ENCODE data around the gene MYH14. TPM values are rescaled to one million over a fixed set of nuclear protein-coding genes. Genes with fewer than 3 reads are reported as not detected.
"Not testable (repeated sequence)": the region's sequence is repeated elsewhere in the genome, so short reads cannot be mapped to it uniquely, and the experiment has no call there.

Gene MYH14
- total RNA-seq, 3 donors from 2014 or later, result 16.6 to 24.7 (median 19.3) TPM

DNA sequence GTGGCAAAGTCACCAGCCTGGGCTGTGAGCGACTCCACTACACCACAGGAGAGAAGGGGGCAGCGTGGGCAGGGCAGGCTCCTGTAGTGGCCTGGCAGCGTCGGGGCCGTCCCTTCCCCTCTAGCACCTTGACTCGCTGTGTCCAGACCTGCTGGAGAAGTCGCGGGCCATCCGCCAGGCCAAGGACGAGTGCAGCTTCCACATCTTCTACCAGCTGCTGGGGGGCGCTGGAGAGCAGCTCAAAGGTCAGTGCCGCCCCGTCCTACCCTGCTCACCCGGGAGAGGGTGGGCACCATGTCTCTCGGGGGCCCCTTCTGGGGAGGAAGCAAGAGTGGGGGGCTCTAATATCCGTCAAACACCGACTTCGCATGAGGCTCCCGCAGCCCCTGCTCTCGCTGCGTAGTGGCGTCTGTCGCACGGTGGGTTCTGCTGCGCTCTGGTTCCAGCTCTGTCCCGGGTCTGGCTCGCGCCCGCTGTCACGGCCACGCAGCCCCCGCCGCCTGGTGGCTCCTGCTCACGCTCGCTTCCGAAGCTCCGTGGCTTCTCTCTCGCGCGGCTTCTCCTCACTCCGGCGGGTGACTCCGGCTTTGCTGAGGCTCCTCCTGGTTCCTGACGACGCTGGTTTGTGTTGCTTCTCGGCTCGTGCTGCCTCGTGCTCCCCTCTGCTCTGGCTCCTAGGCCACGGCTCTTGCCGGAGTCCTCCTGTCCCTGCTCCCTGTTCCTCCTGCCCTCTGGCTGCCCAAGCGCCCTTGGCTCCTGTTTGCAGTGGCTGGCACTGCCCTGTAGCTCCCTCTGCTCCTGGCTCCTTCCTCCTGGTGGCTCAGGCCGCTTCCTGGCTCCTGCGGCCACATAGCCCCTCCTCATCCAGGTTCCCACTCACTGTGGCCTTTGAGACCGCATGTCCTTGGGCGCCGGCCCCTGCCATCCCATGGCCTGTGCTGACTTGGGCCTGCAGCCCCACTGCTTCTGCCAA is 27.2 kb downstream of the MYH14 start:
- Histone ChIP-seq H3K4me3 (no peak overlapping the region), H3K36me3 (no peaks in the 10 kb centered on the region), H3K4me1 (no peaks in the 10 kb centered on the region), H3K9me3 (peaks cover 0 to 4% of the 10 kb centered on the region in 2 donors), H3K27me3 (no peaks in the 10 kb centered on the region), H3K27ac (no peak overlapping the region)
- no peak for TF ChIP-seq POLR2A (IDR thresholded peaks at IDR 0.05)
- TF ChIP-seq POLR2AphosphoS5 (IDR thresholded peaks at IDR 0.05), result no peak
- TF ChIP-seq, protein P1, sequence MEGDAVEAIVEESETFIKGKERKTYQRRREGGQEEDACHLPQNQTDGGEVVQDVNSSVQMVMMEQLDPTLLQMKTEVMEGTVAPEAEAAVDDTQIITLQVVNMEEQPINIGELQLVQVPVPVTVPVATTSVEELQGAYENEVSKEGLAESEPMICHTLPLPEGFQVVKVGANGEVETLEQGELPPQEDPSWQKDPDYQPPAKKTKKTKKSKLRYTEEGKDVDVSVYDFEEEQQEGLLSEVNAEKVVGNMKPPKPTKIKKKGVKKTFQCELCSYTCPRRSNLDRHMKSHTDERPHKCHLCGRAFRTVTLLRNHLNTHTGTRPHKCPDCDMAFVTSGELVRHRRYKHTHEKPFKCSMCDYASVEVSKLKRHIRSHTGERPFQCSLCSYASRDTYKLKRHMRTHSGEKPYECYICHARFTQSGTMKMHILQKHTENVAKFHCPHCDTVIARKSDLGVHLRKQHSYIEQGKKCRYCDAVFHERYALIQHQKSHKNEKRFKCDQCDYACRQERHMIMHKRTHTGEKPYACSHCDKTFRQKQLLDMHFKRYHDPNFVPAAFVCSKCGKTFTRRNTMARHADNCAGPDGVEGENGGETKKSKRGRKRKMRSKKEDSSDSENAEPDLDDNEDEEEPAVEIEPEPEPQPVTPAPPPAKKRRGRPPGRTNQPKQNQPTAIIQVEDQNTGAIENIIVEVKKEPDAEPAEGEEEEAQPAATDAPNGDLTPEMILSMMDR (IDR thresholded peaks at IDR 0.05), result no peak
- intact Hi-C loops (cut with DNase I; ENCODE audit: low total_unique reads), result no loop called here
- no peak for DNase-seq (ENCODE audit: low spot score in 2 of 2)

DNA sequence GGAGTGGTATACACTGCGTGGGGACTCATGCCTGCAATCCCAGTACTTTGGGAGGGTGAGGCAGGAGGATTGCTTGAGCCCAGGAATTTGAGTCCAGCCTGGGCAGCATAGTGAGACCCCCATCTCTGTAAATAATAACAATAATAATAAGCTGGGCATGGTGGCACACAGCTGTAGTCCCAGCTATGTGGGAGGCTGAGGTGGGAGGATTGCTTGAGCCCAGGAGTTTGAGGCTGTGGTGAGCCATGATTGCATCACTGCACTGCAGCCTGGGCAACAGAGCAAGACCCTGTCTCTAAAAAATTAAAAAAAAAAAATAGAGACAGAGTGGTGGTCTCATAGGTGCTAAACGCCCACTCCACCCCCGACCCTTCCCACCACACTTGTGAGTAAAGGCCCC is 28.0 kb downstream of the MYH14 start:
- intact Hi-C loops (cut with DNase I; ENCODE audit: low total_unique reads); H3K4me3 ChIP-seq; H3K27ac ChIP-seq; H3K36me3 ChIP-seq; H3K27me3 ChIP-seq; H3K9me3 ChIP-seq; DNase-seq (ENCODE audit: low spot score in 2 of 2); H3K4me1 ChIP-seq: not testable (repeated sequence)

DNA sequence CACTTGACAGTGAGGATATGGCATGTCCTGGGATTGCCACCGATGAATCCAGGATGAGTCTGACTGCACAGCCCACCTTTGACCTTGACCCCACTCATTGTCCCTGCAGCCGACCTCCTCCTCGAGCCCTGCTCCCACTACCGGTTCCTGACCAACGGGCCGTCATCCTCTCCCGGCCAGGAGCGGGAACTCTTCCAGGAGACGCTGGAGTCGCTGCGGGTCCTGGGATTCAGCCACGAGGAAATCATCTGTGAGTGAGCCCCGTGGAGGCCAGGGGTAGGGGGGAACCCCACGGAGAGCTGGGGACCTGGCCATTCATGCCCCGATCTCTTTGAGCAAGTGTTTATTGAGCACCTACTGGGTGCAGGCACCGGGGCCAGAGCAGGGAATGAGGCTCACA is 28.4 kb downstream of the MYH14 start:
- no peak overlapping the region for H3K4me3 ChIP-seq
- no peaks in the 10 kb centered on the region for H3K4me1 ChIP-seq
- H3K9me3 ChIP-seq, result peaks cover 0 to 4% of the 10 kb centered on the region in 2 donors
- H3K27ac ChIP-seq, result no peak overlapping the region
- intact Hi-C loops (cut with DNase I; ENCODE audit: low total_unique reads), result no loop called here
- DNase-seq (ENCODE audit: low spot score in 2 of 2), result no peak
- H3K36me3 ChIP-seq, result no peaks in the 10 kb centered on the region
- no peak for TF ChIP-seq POLR2A (IDR thresholded peaks at IDR 0.05)
- TF ChIP-seq POLR2AphosphoS5 (IDR thresholded peaks at IDR 0.05), result no peak
- TF ChIP-seq, protein P1 (IDR thresholded peaks at IDR 0.05), result no peak
- no peaks in the 10 kb centered on the region for H3K27me3 ChIP-seq

DNA sequence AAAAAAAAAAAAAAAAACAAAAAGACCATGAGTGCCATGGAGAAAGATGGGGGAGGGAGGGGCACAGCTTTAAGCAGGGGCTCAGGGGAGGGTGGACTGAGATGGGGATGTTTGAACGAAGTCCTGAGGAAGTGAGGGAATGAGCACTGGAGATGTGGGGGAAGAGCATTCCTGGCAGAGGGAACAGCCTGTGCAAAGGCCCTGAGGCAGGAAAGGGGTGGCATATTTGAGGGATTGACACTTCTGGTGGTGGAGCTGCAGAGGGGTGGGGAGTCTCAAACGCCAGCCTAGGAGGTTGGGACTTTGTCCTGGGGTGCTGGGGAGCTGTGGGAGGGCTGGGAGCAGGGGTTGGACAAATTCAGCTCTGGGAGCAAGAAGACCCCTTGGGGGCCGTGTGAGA is 29.2 kb downstream of the MYH14 start:
- DNase-seq (ENCODE audit: low spot score in 2 of 2), result no peak
- peaks cover 0 to 4% of the 10 kb centered on the region in 2 donors for H3K9me3 ChIP-seq
- TF ChIP-seq, protein P1 (IDR thresholded peaks at IDR 0.05), result no peak
- no peak for TF ChIP-seq POLR2A (IDR thresholded peaks at IDR 0.05)
- TF ChIP-seq POLR2AphosphoS5 (IDR thresholded peaks at IDR 0.05), result no peak
- no peaks in the 10 kb centered on the region for H3K4me1 ChIP-seq
- no peak overlapping the region for H3K4me3 ChIP-seq
- H3K27ac ChIP-seq, result no peak overlapping the region
- intact Hi-C loops (cut with DNase I; ENCODE audit: low total_unique reads), result no loop called here
- H3K36me3 ChIP-seq, result no peaks in the 10 kb centered on the region
- H3K27me3 ChIP-seq, result no peaks in the 10 kb centered on the region

GRCh38 chr19:50233308-50233910 is 30.0 kb downstream of the MYH14 start:
- Histone ChIP-seq H3K36me3 (no peaks in the 10 kb centered on the region), H3K9me3 (peaks cover 0 to 4% of the 10 kb centered on the region in 2 donors), H3K4me1 (no peaks in the 10 kb centered on the region), H3K4me3 (no peak overlapping the region), H3K27me3 (no peaks in the 10 kb centered on the region), H3K27ac (no peak overlapping the region)
- no peak for TF ChIP-seq POLR2AphosphoS5 (IDR thresholded peaks at IDR 0.05)
- TF ChIP-seq POLR2A (IDR thresholded peaks at IDR 0.05), result no peak
- DNase-seq (ENCODE audit: low spot score in 2 of 2), result no peak
- intact Hi-C loops (cut with DNase I; ENCODE audit: low total_unique reads), result no loop called here

GRCh38 chr19:50237493-50237892 is 34.1 kb downstream of the MYH14 start:
- DNase-seq (ENCODE audit: low spot score in 2 of 2), result not testable (repeated sequence)

More at GRCh38 chr19:50237493-50237892, 34.1 kb downstream of the MYH14 start:
- H3K4me3 ChIP-seq; H3K36me3 ChIP-seq; H3K4me1 ChIP-seq; H3K27me3 ChIP-seq; H3K27ac ChIP-seq; H3K9me3 ChIP-seq; intact Hi-C loops (cut with DNase I; ENCODE audit: low total_unique reads): not testable (repeated sequence)

Measured in breast epithelium (tissue), 4 donors.